Kasumi-1 (cell line): Measurements from ENCODE around the gene PLCXD1.
"Not testable (repeated sequence)": the region's sequence is repeated elsewhere in the genome, so short reads cannot be mapped to it uniquely, and the experiment has no call there.

ENCODE experiments used
- DNase-seq, 2 experiments: peaks; one replicate each; lab custom pipeline; 2025; lab: John Stamatoyannopoulos, UW

Gene PLCXD1

DNA sequence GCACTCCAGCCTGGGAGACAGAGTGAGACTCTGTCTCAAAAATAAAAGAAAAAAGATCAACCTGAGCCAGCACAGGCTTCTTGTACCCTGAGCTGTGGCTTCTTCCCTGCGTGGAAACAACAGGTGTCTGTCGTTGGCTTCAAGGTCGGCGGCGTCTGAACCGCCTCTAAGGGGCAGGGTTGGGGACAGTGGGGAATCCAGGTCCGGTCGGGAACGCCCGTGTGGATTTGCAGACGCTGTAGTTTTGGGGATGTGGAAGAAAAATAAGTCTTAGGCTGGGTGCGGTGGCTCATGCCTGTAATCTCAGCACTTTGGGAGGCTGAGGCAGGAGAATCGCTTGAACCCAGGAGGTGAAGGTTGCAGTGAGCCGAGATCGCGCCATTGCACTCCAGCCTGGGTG, 17.2 kb upstream of the PLCXD1 start:
- not testable (repeated sequence) for DNase-seq

DNA sequence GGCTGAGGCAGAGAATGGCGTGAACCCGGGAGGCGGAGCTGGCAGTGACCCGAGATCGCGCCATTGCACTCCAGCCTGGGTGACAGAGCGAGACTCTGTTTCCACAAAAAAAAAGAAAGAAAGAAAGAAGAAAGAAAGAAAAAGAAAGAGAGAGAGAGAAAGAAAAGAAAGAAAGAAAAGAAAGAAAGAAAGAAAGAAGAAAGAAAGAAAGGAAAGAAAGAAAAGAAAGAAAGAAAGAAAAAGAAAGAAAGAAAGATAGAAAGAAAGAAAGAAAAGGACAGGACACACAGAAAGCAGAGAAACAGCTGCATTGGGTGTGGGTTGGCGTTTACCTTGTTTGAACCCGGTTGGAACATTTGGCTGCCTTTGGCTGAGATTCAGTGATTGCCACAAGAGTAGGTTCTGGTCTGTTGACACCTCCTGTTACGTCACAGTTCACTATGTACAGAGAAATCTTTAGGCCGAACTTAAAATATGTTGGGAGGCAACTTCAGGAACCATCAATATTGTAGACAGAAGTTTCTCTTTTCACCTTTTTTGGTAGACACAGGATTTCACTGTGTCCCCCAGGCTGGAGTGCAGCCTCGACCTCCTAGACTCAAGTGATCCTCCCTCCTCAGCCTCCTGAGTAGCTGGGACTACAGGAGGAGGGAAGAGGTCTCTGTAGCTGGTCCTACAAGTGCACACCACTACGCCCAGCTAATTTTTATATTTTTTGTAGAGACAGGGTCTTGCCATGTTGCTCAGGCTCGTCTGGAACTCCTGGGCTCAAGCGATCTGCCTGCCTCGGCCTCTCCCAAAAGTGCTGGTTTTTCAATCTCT, 16.3 kb upstream of the PLCXD1 start:
- DNase-seq: no peak

DNA sequence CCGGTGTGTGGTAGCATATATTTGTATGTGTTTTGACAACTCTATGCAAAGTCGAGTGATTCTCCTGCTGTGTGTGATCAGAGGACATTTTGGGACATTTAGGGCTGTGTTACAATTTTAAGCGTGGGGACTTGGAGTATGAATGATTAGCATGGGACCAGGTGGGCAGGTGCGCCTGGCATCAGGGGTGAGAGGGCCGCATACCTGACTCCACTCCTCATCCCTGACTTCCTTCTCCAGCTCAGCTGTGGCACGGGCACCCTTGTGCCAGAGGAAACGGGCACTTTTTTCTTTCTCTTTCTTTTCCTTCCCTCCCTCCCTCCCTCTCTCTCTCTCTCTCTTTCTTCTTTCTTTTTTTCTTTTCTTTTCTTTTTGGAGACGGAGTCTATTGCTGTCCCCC, 15.7 kb upstream of the PLCXD1 start:
- DNase-seq: no peak

DNA sequence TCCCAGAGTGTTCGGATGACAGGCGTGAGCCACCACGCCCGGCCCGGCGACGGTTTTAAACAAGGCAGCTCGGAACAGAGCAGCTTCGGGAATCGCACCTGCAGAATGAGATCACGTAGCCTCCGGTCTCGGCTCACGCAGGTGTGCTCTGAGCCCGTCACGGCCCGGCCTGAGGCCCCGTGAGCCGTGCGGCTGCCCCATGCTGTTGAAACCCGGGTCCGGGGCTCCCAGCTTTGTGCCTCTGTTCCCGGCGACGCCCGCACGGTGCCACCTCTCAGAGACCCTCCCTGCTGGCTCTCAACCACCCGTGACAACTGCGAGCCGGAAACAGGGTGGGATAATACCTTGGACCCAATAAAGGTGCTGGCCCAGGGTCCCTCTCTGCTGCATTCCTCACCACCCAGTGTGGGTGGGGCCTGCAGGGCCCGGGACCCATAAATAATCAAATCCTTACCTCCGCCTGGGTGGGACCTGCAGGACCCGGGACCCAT, 13.4 kb upstream of the PLCXD1 start:
- DNase-seq: no peak

DNA sequence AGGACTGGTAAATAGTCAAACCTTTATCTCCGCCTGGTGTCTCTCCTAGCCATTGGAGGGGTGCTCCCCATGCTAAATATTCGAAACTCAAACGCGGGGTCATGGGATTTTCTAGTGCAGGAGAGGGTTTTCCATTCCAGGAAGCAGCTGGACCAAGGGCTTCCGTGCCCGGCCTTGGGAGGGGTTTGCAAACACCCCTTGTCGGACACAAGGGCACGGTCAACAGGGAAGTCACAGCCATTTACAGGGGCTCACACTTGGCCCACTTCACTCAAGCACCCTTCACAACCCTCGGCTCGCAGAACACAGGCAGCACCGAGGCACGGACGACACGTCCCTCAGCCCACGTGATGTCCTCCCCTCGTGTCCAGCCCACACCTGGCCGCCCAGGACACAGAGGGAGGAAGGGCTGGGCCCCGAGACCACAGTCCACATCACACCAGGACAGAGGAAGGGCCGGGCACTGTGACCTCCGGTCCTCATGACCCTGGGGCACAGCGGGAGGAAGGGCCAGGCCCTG, 10.3 kb upstream of the PLCXD1 start:
- DNase-seq: no peak

DNA sequence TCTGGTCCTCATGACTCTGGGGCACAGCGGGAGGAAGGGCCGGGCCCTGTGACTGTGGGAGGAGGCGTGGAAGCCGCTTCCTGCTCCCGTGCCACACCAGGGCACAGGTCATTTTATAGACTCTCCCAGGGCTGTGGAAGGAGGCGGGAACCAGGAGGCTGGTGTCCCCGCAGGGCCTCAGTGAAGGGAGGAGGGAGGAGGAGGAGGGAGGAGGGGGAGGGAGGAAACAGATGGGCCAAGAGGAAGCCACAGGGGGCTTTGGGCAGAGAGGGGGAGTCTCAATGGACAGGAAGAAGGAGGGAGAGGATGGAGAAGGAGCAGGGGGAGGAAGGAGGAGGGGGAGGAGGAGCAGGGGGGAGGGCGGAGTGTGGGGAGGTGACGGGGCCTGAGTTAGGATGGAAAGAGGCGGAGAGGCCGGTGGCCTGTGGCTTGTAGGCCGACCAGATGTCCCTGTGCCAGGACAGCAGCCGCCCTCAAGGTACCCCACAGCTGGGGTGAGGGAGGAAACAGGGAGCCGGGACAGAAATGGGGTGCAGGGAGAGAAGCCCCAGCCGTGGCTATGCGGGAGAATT, 6.2 kb upstream of the PLCXD1 start:
- no peak for DNase-seq

DNA sequence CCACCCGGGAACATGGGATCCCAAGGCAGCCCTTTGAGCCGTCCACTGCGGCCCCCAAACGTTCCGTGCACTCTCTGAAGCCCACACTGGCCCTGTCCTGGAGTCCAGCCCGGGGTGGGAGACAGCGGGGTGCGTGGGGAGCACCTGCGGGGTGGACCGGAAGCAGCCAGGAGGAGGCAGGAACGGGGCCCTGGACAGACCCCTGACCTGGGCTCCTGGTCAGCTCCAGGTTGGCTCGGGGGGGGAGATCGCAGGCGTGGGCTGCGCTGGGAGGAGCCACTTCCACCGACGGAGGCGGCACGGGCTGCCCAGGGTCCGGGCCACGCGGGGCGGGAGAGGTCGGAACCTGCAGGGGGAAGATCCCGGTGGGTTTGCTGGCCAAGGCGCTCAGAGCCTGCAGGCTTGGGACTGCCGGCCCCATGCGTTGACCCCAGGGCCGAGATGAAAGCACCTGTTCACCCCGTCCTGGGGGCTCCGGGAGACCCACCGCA, 5.7 kb upstream of the PLCXD1 start:
- no peak for DNase-seq

DNA sequence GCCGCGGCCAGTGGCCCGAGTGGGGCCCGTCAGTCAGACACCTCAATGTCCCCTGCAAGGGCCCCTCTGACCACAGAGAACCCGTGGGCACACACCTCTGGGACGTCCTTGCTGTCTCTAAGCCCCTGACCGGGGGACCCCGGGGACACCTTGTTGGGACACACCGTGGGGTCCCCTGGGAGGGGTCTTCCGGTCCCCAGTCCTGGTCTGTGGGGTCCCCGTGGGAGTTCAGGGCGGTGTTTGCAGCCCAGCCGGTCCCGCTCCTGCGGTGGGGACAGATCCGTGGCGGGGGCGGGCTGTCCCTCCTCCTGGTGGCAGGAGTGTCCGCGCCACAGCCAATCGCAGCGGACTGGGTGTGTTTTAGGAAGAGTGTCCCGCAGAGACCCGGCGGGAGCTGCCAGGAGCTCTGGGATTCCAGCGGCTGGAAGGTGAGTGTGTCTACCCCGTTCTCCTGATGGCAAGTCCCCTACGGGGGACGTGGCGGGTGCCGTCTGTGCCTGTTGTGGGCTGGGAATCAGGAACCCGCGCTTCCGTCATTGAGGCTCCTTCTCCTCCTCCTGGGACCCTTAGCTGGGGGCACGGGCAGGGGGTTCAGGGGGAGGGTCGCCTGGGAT, 5.1 kb upstream of the PLCXD1 start:
- DNase-seq: no peak

DNA sequence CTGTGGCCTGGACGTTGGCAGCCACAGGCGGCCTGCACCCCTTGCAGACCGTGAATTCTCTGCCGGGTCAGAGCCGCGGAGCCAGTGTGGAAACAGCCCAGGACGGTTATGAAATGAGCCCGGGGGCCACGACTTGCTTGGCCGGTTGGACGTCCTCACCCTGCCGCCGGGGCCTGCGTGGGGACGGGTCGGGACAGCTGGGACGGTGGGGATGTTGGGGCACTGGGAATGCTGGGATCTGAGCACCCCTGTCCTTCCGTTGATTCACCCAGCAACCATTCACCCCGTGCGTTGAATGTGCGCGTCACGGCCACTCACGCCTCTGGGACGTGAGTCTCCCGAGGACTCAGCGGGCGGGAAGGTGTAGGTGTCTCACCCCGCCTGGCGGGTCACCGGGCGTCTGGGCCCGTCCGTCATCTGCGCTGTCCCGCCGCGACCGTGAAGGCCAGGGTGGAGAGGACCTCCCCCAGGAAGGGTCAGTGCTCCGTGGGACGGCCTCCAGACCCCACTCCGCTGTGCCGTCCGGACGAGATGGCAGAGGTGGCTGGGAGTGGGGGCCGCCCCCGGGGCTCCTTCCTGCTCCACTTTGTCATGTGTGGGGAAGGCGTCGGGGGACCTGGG, 4.5 kb upstream of the PLCXD1 start:
- no peak for DNase-seq

DNA sequence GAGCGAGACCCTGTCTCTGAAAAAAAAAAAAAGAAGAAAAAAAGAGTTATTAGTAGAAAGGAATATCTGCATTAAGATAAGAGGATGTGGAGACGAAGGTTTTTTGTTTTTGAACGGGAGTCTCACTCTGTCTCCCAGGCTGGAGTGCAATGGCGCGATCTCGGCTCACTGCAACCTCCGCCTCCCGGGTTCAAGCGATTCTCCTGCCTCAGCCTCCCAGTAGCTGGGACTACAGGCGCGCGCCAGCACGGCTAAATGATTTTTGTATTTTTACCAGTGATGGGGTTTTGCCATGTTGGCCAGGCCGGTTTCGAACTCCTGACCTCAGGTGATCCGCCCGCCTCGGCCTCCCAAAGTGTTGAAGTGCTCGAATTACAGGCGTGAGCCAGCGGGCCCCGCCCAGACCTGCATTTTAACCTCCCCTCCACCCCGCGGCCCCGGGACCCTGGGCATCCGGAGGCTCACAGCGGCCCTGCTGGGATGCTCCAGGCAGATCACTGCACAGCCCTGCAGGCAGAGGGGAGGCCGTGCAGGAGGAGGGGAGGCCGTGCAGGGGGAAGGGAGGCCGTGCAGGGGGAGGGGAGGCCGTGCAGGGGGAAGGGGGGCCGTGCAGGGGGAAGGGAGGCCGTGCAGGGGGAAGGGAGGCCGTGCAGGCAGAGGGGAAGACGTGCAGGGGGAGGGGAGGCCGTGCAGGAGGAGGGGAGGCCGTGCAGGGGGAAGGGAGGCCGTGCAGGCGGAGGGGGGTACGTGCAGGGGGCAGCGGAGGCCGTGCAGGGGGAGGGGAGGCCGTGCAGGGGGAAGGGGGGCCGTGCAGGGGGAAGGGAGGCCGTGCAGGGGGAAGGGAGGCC, 1.2 kb upstream of the PLCXD1 start:
- DNase-seq: not testable (repeated sequence)

DNA sequence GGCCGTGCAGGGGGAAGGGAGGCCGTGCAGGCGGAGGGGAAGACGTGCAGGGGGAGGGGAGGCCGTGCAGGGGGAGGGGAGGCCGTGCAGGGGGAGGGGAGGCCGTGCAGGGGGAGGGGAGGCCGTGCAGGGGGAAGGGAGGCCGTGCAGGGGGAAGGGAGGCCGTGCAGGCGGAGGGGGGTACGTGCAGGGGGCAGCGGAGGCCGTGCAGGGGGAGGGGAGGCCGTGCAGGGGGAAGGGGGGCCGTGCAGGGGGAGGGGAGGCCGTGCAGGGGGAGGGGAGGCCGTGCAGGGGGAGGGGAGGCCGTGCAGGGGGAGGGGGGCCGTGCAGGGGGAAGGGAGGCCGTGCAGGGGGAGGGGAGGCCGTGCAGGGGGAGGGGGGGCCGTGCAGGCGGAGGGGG, 459 bp upstream of the PLCXD1 start:
- DNase-seq: not testable (repeated sequence)

DNA sequence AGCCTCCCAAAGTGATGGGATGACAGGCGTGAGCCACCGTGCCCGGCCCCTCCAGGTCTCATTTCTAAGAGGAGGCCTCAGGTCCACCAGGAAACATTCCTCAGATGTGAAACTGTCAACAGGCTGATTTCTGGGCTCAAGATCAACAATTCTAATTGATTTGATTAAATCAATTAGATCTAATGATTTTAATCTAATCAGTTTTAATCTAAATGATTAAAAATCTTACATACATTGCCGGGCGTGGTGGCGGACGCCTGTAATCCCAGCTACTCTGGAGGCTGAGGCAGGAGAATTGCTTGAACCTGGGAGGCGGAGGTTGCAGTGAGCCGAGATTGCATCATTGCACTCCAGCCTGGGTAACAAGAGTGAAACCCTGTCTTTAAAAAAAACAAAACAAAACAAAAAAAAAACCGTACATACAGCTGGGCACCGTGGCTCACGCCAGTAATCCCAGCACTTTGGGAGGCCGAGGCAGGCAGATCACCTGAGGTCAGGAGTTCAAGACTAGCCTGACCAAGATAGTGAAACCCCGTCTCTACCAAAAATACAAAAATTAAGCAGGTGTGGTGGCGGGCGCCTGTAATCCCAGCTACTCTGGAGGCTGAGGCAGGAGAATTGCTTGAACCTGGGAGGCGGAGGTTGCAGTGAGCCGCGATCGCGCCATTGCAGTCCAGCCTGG, 960 bp downstream of the PLCXD1 start:
- DNase-seq: not testable (repeated sequence)

DNA sequence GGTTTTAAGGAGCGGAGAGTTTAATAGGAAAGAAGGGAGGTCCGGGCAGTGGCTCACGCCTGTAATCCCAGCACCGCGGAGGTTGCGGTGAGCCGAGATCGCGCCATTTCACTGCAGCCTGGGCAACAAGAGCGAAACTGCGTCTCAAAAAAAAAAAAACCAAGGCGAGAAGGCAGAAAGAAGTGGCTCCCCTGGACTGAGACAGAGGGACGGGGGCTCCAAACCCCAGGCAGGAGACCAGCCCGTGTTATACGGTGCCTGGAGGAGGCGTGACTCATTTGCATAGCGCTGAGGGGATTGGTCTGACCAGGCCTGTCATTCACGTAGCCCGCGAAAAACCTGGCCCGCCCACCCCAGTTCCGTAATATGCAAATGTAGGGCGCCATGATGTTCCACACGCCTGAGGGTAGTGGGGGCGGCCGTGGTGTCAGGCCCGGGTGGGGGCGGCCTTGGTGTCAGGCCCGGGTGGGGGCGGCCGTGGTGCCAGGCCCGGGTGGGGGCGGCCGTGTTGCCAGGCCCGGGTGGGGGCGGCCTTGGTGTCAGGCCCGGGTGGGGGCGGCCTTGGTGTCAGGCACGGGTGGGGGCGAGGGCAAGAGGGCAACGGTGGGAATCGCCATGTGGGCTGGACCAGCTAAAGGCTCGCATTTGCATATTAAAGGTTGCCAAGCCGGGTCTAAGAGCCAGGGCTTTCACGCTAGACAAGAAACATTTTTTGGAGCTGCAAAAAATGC, 2.1 kb downstream of the PLCXD1 start:
- no peak for DNase-seq

DNA sequence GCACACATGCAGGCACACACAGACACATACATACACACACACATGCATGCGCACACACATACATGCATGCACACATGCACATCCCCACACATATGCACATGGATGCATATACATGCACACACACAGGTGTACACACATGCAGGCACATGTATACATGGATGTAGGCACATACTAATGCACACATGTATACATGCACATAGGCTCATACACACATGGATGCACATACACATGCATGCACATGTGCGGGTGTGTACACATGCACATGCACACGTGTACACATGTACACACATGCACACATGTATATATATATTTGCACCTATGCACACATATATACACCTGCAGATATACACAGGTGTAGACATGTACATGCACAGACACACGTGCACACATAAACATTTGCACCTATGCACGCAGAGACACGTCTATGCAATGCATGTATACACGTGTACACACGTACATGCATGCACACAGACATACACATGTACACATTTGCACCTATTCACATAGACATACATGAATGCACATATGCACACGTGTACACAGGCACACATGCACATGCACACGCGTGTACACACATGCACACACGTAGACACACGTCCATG, 4.0 kb downstream of the PLCXD1 start:
- DNase-seq: no peak

DNA sequence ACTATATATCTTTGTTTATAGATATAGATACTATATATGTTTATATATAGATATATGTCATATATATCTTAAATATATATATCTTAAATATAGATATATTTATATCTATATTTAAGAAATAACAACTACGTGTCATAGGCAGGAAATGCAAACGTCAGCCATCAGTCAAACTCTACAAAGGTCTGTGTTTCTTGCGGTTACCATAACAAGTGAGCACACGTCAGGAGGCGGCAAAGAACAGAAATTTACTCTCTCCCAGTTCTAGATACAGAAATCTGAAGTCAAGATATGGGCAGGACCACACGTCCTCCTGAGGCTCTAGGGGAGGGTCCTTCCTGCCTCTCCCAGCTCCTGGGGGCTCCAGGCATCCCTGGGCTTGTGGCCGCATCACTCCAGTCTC, 6.5 kb downstream of the PLCXD1 start:
- DNase-seq: no peak

DNA sequence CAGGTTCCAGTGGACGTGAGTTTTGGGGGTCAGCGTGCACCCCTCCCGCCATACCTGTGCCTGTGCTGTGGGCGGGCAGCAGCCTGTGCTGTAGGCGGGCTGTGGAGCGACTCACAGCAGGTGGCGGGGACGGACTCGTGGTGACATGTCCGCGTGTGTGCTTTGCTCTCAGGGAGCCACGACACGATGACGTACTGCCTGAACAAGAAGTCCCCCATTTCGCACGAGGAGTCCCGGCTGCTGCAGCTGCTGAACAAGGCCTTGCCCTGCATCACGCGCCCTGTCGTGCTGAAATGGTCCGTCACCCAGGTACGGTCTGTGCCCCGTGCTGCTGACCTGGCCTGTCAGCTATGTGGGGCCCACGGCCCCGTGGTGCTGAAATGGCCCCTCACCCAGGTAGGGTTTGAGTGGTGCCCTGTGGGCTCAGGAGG, 7.4 kb downstream of the PLCXD1 start:
- DNase-seq: no peak

DNA sequence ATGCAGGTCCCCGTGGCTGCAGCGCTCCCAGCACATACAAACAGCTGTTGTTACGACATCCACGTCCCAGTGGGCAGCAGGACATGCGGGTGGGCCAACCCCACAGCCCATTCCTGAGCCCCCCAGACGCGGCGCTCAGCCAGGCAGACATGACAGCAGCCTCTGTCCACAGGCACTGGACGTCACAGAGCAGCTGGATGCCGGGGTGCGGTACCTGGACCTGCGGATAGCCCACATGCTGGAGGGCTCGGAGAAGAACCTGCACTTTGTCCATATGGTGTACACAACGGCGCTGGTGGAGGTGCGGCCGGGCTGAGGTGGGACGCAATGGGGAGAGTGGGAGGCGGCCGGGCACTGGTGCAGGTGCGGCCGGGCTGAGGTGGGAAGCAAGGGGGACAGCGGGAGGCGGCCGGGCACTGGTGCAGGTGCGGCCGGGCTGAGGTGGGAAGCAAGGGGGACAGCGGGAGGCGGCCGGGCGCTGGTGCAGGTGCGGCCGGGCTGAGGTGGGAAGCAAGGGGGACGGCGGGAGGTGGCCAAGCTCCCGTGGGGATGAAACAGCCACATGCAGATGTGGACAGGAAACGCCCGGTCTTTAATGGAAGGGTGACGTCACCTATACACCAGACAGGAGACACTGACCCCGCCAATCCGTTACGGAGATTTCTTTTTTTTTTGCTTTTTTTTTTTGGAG, 9.4 kb downstream of the PLCXD1 start:
- no peak for DNase-seq

DNA sequence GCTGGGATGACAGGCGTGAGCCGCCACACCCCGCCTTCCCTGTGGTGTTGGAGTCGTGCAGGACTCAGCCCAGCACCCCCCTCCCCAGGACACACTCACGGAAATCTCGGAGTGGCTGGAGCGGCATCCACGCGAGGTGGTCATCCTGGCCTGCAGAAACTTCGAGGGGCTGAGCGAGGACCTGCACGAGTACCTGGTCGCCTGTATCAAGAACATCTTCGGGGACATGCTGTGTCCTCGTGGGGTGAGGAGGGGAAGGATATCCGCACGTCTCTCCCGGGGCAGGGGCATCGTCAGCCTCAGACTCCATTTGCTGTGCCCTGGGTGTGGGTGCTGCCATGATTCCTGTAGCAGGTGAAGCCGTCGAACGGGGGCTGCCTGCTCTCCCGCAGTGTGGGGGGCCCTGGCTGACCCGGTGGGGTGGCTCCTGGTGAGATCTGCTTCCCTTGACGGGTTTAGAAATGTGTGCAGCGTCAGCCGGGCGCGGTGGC, 10.3 kb downstream of the PLCXD1 start:
- no peak for DNase-seq
